Measurements from ENCODE around the gene WWTR1.

Gene WWTR1

DNA sequence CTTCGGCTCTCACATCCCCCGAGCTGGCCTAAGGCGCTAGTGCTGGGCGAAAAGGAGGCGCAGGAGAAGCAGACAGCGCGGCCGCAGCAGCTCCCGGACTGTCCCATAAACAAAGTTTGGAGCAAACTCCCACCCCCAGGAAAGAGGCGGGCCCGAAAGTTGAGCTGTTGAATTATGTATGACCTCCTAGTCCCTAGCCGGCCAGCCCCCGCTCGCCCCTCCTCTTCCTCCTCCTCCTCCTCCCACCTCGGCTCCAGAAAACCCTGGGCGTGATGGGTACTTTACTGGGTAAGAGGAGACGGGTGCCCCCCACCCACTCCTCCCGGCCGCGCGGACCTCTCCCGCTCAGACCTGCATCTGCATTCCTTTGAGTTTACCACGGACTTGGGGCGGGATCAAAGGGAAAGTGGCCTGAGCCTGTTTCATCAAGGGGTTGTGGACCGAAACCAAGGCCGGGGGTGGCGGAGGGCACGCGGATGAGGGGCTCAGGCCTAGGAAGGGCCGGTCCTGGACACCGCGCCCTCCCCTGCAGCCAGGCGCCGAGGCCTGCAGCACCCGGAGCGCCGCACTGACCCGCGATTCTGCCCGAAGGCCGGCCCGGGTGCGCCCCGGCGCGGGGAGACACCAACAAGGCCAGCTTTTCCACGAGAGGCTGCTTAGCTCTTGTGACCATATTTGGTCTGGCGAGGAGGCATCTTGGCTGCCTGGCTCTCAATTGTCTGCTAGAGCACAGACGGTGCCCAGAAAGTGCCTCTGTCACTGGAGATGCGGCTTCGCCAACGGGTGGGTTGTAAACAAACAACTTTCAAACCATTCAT lies at the start of gene WWTR1:
Gene WWTR1, minus strand, starts transcription at position 100 of the 818 bp plus-strand sequence. CDS start 719 bp downstream, outside the sequence.
- DNase-seq, result no peak

DNA sequence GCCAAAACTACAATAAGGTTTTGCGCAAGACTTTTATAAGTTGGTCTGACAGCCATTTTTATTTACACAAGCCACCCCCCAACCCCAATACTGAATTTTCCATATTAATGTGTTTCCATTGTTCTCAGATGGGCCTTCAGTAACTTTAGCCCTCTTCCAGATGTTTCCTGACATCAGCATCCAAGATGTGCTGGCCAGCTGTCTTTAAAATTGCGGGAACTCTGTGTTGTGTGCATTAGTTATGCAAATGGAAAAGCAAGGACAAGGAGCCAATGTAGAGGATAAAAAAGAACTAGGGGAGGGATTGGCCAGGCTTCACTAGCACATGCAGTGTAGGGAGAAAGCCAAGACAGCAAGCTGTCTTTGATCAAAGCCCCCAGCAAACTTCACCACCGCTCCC lies 49.1 kb upstream of the WWTR1 start:
- DNase-seq, result no peak

DNA sequence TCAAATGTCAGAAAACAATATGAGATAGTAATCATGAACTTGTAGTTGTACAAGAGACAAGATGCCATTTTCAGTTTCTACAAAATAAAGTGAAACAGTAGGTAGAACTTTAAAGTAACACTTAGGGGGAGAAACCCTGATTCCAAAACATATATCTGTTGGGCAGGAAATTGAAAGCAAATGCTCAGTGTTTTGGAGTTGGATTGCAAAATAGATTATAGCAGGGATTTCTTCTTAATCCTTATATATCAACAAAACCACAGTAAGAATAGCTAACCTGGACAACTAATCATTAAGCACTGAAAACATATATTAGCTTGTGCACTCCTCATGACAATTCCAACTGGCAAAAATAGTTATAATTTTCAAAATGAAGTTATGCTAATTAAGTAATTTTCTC lies 47.6 kb upstream of the WWTR1 start:
- DNase-seq, result no peak

DNA sequence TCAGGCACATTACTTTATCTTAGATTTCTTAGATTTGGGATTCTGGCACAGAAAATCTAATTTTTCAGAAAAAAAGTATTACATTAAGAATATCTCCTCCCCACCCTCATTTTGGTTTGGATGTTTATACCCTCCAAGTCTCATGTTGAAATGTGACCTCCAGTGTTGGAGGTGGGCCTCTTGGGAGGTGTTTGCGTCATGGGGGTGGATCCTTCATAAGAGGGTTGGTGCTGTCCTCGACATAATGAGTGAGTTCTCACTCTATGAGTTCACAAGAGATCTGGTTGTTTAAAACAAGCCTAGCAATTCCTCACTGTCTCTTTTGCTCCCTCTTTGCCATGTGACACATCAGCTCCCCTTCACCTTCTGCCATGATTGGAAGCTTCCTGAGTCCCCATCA lies 45.6 kb upstream of the WWTR1 start:
- no peak for DNase-seq

DNA sequence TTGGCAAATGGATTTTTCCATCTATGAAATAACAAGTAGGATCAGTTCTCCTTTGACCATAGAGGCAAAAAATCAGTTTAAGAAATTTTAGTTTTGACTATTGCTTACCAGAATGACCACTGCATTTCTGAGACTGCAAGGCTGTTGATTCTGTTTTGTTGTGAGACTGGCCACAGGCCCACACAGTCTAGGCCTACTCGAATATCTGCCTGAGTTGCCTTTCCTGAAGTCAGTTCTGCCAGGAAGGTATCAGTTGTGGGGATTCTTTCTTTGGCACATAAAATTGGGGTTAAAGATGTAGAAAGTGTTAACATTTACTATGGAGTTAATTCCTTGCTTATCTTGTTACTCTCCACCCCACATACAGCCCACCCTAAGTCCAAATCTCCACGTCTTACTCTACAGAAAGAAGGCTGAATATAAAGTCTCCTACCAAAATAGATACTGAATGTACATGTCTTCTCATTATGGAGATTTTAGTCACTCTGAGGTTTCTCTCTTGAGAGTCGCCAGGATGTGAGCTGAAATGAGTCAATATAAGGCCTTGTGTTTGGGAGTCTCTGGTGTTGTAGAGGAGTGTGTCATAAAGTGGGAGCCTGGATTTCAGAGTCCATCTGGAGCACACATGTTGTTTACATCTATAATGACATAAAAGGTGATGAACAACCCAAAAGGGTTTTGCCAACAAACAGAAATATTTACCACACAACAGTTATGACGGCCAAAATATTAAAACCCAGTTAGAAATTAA lies 45.0 kb upstream of the WWTR1 start:
- DNase-seq, result no peak

DNA sequence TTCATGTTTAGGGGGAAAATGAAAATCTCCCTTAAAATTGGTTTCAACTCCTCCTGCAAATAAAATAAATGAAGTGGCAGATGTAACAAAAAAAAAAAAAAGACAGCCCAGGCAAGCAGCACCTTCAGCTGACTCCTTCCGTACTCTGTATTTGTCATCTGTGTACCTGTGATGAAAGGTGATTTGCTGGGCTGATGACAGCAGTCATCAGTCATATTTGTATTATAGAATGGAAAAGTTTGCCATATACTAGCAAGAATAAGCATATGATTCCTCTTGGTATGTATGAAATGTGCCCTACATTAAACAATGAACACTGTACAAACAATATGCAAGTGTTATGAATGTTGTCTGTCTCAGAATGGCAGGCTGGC lies 44.1 kb upstream of the WWTR1 start:
- DNase-seq, result no peak

DNA sequence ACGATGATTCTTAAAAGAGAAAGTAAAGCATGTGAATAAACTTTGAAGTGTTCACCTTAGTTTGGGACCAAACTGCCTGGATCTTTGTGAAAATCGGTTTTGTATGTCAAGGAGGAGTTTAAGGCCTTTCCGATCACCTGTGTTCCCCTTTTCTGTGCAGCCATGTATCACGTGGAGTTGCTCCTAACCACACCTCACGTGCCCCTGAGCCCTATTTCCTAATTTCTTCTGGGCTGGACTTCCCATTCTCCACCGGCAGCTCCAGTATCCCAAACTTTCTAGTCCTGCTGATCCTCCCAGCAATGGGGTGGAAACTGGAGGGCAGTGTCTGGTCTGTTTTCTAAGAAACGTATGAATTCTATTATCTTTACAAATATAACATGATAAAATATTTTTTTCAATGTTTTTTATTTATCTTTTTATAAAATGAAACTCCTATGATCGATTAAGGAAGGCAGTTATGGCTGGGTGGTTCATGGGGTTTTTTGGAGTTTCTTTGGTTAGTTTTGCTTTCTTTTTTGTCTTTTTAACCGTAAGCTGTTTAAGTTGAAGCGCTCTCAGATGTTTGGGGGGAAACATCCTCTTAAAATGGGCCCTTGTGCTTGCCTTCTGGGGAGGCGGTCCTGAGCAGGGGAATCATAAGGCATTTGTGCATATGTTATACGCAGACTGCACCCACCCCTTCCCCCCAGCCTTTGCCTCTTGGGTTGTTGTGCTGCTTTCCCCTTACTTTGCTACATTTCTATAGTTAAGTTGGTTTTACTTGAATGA lies 43.6 kb upstream of the WWTR1 start:
- no peak for DNase-seq

DNA sequence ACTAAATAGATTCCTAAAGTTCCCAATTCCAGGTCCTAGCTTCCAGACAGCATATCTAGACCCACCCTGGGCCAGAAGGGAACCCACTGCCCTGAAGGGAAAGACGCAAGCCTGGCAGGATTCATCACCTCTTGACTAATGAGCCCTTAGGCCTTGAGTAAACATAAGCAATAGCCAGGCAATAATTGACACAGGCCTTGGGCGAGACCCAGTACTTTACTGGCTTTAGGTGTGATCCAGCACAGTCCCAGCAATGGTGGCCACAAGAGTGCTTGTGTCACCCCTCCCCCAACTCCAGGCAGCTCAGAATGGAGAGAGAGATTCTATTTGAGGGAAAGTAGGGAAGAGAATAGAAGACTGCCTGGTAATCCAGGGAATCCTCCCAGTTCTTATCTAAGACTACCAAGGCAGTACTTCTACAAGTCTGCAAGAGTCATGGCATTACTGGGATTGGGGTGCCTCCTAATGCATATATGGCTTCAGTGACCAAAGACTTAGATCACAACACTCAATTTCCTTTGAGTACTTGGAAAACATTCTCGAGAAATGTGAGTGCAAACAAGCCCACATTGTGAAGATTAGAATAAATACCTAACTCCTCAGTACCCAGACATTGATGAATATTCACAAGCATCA lies 30.4 kb upstream of the WWTR1 start:
- DNase-seq, result no peak

DNA sequence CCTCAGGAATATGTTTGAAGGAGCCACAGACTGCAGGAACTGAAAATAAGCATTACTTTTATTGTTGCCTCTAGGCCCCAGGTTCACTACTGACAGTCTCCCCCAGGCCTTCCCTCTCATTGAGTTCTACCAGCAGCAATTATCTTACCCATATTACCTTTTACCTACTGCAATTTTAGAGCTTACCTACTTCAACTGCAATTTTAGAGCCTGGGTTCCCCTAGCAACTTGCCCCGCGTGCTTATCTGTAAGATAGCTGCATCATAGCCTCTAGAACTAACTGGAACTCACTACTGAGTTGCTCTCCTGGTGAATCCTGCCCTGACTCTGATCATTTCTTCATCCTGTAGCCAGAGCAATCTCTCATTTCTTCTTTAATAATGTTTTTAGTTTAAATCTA lies 29.2 kb upstream of the WWTR1 start:
- no peak for DNase-seq

DNA sequence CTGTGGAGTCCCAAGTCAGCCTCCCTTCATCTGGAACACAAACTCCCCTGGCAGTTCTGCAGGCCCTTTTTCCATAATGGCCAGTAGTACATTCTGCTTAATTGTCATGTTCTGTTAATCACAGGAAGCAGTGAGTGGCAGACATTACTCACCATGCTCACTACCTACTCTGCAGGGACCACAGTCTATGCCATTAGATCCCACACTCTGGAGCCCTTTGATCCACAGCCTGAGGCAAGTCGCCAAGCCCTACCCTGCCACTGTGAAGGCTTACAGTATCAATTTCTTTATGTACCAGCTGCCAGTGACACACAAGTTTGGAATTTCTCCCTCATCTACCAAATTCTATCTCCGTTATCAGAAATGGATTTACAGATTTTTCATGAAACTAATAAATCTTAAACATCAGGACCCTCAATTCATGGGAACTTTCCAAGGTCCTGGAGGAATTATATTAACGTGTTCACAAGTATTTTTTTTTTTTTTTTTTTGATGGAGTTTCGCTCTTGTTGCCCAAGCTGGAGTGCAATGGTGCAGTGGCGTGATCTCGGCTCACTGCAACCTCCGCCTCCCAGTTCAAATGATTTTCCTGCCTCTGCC lies 20.6 kb upstream of the WWTR1 start:
- DNase-seq, result peak; percentile 10

DNA sequence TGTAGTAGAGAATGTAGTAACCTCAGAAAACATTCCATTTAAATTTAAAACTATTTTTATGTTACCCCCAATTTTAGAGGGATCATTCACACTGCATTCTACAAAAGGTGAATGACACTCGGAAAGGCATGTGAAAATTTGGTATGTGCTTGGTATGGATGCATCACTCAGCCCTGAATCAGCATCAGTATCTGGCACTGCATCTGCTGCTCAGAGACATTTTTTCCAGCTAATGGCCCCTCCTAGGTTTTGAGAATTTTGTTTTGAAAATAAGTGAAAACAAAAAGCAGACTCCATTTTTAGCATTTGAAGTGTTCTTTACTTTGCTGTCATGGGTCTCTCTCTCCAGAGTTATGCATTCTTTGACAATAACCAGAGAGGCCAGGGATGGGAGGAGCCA lies 15.6 kb upstream of the WWTR1 start:
- no peak for DNase-seq

DNA sequence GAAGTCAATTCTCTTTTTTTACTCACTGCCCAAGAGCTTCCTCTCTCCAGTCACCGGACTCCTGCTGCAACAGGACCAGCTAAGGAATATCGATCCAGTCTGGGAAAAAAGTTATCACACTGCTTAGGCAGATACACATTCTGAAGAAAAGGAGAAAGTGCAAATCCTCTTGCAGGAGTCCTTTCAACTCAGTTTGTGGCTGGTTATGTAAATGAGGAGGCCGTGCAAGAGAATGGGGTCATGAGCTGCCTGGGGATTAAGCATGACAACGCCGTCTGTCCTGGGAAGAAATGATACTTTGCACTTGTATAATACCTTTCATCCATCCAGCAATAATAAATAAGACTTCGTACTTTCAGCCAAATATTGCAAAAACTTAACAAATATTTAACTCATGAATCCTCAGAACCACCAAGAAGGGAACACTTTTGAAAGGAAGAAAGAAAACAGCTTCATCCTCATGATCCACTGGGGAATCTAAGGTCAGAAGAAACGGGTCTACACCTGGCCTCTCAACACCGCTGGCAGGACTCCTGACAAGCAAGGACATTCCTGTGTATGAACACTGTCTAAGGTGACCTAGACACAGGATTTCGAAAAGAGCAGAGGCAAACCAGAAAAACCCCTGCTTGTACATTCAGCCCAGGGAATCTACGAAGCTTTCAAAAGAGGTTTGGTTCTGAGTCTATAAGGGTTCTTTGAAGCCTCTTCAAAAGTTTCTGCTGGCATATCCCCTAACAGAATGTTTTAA lies 13.1 kb upstream of the WWTR1 start:
- DNase-seq, result no peak

DNA sequence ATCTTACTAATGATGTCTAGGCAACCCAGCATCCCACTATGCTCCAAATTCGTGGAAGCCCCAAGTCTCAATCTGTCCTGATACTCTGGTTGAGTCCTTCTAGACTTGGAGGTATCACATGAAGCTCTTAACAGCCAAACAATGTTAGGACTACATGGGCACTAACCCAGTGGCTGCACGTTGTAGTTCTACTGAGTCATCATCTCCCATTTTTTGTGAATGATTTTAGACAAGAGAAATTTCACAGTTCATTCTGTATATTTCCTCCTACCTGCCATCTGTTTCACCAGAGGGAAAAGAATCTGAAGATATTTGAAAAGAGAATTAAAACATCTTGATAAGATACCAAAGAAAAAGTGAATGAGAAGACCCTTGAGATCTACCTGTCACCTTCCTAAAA lies 9.8 kb upstream of the WWTR1 start:
- no peak for DNase-seq

DNA sequence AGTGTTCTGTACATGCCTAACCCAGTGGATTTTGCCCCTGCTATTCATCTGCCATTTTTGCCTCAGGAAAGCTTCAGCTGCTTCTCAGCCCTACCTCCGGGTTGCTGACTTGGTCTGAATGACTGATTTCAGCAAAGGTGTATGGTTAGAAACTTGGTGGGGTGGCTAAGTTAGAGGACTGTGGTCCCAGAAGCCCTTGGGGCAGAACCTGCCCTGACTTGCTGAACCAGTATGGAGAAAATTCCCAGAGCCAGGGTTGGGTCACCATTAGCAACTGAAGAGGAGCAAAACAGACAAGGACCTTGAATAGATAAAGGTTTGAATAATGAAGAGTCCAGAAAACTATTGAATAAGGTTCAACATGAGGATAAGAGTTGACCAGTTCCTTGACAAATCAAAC lies 6.1 kb upstream of the WWTR1 start:
- no peak for DNase-seq

DNA sequence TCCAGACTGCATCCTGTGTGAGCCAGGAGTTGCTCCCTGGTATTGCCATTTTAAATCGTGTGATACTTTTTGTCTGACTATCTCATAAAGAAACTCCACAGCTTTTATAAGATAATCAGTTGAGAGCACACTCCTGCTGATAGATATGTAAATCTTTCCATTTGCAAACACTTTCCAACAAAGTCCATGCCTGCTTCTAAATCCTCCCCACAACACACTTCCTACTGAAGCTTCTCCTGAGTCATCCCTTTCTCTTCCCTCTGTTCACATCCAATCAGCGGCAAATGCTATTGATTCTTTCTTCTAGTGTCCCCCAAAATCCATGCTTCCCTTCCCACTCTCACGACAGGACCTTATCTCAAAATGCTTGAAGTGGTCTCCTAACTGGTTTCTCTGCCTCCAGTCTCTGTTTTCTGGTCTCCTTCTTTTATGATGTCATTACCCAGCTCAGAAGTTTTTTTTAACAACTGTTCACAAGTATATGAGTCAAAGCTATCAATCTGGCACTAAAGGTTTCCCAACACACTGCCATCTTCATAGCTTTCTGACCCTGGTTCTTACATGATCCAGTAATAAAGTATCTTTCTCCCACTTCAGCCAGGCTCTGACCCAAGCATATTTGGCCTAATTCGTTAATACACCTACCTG lies 4.5 kb upstream of the WWTR1 start:
- no peak for DNase-seq

DNA sequence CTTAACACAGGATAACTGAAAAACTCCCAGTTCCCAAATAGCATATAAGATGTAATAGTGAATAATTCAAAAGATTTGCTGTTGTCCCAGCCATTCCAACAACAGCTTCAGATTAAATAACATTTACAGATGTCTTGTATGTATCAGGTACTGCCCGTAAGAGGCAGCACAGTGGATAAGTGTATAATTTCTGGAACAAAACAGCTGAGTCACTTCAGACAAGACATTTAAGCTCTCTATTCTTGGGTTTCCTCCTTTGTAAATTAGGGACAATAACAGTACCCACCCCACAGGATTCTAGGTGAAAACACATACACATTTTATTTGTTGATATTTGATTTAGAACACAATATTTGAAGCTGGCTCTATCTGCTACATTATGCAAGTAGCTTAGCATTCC lies 2.6 kb upstream of the WWTR1 start:
- DNase-seq, result no peak

DNA sequence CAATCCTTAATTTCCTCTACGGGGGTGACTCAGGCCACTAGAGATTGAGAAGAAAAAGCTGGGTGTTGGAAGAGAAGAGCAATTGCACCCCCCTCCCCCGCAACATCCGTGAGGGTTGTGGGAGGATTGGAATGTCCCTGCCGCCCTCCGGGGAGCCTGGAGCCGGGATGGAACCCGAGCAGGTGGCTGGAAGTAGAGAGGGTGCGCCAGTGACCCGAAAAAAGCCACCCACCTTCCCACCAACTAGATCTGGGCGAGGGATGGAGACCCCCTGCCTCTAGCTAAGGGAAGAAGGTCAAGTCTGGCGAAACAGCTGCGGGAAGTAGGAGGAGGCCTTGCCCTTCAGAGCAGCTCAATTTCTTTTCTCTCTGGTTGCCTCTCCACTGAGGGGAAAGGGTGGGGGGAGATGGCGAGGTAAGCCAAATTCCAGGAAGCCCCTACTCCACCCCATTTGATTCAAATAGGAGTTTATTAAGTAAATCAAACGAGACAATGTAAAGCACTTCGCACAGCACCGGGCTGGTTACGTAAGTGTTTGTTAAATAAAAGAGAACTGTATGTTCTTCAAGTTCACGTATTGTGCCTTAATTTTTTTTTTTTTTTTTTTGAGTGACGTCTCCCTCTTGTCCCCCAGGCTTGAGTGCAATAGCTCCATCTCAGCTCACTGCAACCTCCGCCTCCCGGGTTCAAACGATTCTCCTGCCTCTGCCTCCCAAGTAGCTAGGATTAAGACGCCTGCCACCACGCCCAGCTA lies 1.1 kb upstream of the WWTR1 start:
- DNase-seq, result no peak

DNA sequence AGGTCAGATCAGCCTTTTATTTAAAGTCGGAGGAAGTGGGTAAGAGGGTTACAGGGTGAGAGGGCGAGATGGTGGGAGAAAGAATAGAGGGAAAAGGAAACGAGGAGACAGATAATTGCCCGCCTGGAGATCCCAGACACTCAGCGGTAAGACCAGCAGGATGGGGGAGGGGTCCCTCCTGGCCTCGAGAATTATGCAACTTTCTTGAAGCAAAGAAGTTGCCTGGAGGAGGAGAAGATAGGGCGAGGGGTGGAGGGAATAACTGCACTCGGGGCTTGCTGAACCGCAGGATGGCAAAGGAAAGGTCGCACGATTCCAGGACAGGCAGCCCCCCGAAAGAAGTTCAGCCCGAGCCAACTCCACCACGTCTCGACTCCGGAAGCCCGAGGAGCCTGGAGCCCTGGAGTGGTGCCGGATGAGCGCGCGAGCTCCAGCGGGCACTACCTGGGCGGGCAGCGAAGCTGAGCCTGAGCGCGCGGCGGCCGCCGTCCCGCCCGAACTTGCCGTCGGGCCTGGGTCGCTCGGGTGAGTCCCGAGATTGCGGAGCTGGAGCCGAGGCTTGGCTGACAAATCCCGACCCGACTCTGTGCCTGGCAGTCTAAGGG lies 402 bp downstream of the WWTR1 start:
- DNase-seq, result no peak

DNA sequence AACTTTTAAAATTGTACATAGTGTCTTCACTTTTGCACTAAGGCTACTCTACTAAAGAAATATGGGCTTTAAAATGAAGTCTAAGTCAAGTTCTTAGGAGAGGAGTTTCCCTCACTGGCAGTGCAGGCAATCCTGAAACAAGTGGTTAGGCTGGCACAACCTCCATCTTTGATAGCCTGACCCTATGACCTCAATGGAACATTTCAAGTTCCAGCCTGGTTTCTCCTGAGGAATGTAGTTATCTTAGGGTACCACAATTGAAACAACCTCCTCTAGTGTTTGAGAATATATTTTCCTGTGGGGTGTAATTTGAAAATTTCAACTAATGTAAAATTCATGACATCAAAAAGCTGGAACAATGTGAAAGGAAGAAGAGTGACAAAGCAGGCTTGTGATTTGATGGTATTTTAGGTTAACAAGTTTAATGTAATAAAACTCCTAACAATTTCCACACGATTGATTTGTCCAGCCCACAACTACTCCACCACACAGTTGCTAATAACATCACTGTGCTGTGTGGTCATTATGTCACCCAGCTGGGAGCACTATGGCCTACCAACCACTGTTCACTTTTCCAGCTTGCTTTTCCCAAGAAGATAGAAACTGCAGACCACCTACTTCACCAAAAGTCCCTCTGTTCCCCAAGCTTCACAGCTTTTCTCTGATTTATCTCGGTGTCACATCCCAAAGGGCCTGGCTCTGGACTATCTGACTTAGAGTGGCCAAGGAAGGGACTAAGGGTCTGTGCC lies 1.8 kb downstream of the WWTR1 start:
- DNase-seq, result no peak

DNA sequence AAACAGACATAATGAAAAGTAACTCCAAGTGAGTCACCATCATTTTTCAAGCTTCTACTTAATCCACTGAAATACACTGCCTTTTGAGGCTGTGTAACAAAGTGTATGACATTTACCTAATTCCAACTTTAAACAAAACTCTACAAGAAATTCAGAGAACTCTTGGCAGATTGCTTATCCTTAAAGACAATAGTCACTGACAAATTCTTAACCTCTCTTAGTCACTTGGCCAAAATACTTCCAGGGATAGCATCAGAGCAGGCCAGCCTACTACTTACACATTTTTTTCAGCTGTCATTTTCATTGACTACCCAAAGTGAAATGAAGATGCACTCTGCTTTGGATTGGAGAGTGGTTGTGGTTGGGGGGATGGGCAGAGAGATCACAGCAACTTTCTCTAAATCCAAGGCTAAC lies 3.6 kb downstream of the WWTR1 start:
- DNase-seq, result no peak

Measured in NCI-H2081 treated with DMSO at 0.1 percent for 48 hours (cell line).